Neuronal stem cell (in vitro differentiated cells): ENCODE results near the gene EPHA1.
"Not testable (repeated sequence)": the region's sequence is repeated elsewhere in the genome, so short reads cannot be mapped to it uniquely, and the experiment has no call there.

Experiments used
- DNase-seq: peaks from one replicate; pipeline ENCODE4 v3.0.0-alpha.2; 2013; ENCODE audit warnings: low spot score
- H2AFZ ChIP-seq: one replicate; pipeline ENCODE4 v1.6.1; 2013; ENCODE audit warnings: mild to moderate bottlenecking, low read length, inconsistent platforms
- H2AK5ac ChIP-seq: 2 replicates; pipeline ENCODE4 v1.6.1; 2013; ENCODE audit warnings: low read depth, mild to moderate bottlenecking, inconsistent platforms, low read length, moderate library complexity, mixed read lengths
- H2BK120ac ChIP-seq: 2 replicates; pipeline ENCODE4 v1.6.1; 2013; ENCODE audit warnings: low read depth, mild to moderate bottlenecking, inconsistent platforms, low read length, moderate library complexity, mixed read lengths
- H2BK12ac ChIP-seq: one replicate; pipeline ENCODE4 v1.6.1; 2013; ENCODE audit warnings: low read length, inconsistent platforms
- H2BK15ac ChIP-seq: 2 replicates; pipeline ENCODE4 v1.6.1; 2013; ENCODE audit warnings: mild to moderate bottlenecking, low read length, inconsistent platforms, mixed read lengths
- H2BK5ac ChIP-seq: one replicate; pipeline ENCODE4 v1.6.1; 2013; ENCODE audit warnings: inconsistent platforms, mild to moderate bottlenecking, low read length, moderate library complexity
- H3K14ac ChIP-seq: one replicate; pipeline ENCODE4 v1.6.1; 2013; ENCODE audit warnings: low read length, inconsistent platforms
- H3K18ac ChIP-seq: 2 replicates; pipeline ENCODE4 v1.6.1; 2013; ENCODE audit warnings: low read length, inconsistent platforms
- H3K23ac ChIP-seq: 2 replicates; pipeline ENCODE4 v1.6.1; 2013; ENCODE audit warnings: low read depth, mild to moderate bottlenecking, mixed read lengths, low read length, inconsistent platforms; ENCODE audit not compliant: poor library complexity
- H3K27ac ChIP-seq: replicated peaks from 3 replicates; pipeline ENCODE4 v1.5.1; 2013; ENCODE audit warnings: low read length, inconsistent platforms
- H3K27me3 ChIP-seq, 3 experiments: 2 replicates each; pipeline ENCODE4 v1.6.1; 2013; ENCODE audit warnings: low read length in 3 of 3, mild to moderate bottlenecking in 2 of 3, inconsistent platforms in 1 of 3, low read depth in 1 of 3, mixed read lengths in 1 of 3, moderate library complexity in 1 of 3; ENCODE audit not compliant: control insufficient read depth in 3 of 3, insufficient read depth in 3 of 3
- H3K36me3 ChIP-seq, 2 donors: replicated peaks in 1 of 2; 2 replicates each; pipeline ENCODE4 v1.6.1; 2013; ENCODE audit warnings: low read length in 2 of 2; ENCODE audit not compliant: control insufficient read depth in 2 of 2, insufficient read depth in 2 of 2
- H3K4ac ChIP-seq: 2 replicates; pipeline ENCODE4 v1.6.1; 2013; ENCODE audit warnings: inconsistent platforms, mild to moderate bottlenecking, low read length, moderate library complexity
- H3K4me1 ChIP-seq, 2 donors: 1 replicate in 1 of 2; 2 replicates in 1 of 2; pipeline ENCODE4 v1.6.1; 2013; ENCODE audit warnings: low read length in 2 of 2, low read depth in 1 of 2; ENCODE audit not compliant: control insufficient read depth in 2 of 2, insufficient read depth in 1 of 2
- H3K4me2 ChIP-seq: one replicate; pipeline ENCODE4 v1.6.1; 2013; ENCODE audit warnings: mild to moderate bottlenecking, low read length, inconsistent platforms; ENCODE audit not compliant: insufficient read depth, poor library complexity, severe bottlenecking
- H3K4me3 ChIP-seq, 2 donors: 2 replicates each; pipeline ENCODE4 v1.5.1; 2013; ENCODE audit warnings: low read length in 2 of 2, mild to moderate bottlenecking in 2 of 2, inconsistent platforms in 1 of 2, moderate library complexity in 1 of 2
- H3K79me1 ChIP-seq: one replicate; pipeline ENCODE4 v1.6.1; 2013; ENCODE audit warnings: low read depth, mild to moderate bottlenecking, inconsistent platforms, low read length, moderate library complexity
- H3K9ac ChIP-seq: one replicate; pipeline ENCODE4 v1.6.1; 2013; ENCODE audit warnings: mild to moderate bottlenecking, low read depth, low read length, inconsistent platforms; ENCODE audit not compliant: poor library complexity
- H3K9me3 ChIP-seq, 2 donors: replicated peaks in 1 of 2; 2 replicates each; pipeline versions ENCODE3 to v1.6.1; 2013; ENCODE audit warnings: low read length in 2 of 2, mild to moderate bottlenecking in 2 of 2, inconsistent platforms in 1 of 2, low read depth in 1 of 2, mixed read lengths in 1 of 2, moderate library complexity in 1 of 2; ENCODE audit not compliant: control insufficient read depth in 2 of 2, insufficient read depth in 1 of 2
- H4K8ac ChIP-seq: one replicate; pipeline ENCODE4 v1.6.1; 2013; ENCODE audit warnings: low read depth, mild to moderate bottlenecking, inconsistent platforms, low read length, moderate library complexity
- H4K91ac ChIP-seq: one replicate; pipeline ENCODE4 v1.6.1; 2013; ENCODE audit warnings: low read length, low read depth, mild to moderate bottlenecking, inconsistent platforms; ENCODE audit not compliant: poor library complexity
- WGBS, 2 donors: extraction: QIAGEN DNeasy Blood & Tissue Kit; methylation state at CpG; one replicate each; pipeline ENCODE4 v1.1.7; 2013; ENCODE audit warnings: missing lambda C conversion rate in 2 of 2, mixed read lengths in 1 of 2; ENCODE audit not compliant: insufficient read length in 2 of 2, insufficient replicate concordance in 1 of 2; ENCODE audit errors: extremely low coverage in 2 of 2; 5-methylcytosine and 5-hydroxymethylcytosine counted together

EPHA1 gene

GRCh38 chr7:143393267-143394041 is 15.2 kb downstream of the EPHA1 start:
- Histone ChIP-seq H3K4me2 (no peak overlapping the region), H4K91ac (no peak overlapping the region), H3K27me3 (no peaks in the 10 kb centered on the region), H3K23ac (peak overlapping the region; percentile 34), H3K18ac (no peak overlapping the region), H3K36me3 (peaks cover 36 to 49% of the 10 kb centered on the region in 2 donors), H2BK5ac (no peak overlapping the region), H3K4me1 (peaks cover 0 to 3% of the 10 kb centered on the region in 2 donors), H3K9ac (no peak overlapping the region), H2BK15ac (no peak overlapping the region), H2BK120ac (no peak overlapping the region), H3K27ac (no peak overlapping the region), H2BK12ac (no peak overlapping the region), H3K9me3 (no peaks in the 10 kb centered on the region), H2AFZ (no peak overlapping the region), H4K8ac (peak overlapping the region; percentile 72), H3K4ac (no peak overlapping the region), H3K14ac (no peak overlapping the region), H3K79me1 (peaks cover under 1% of the 10 kb centered on the region), H2AK5ac (no peak overlapping the region), H3K4me3 (peak overlapping the region in 1 of 2 donors; percentile 30)
- no CpG with 5 or more reads among the region's 14 CpGs for WGBS, 2 donors
- no peak for DNase-seq

- no peak overlapping the region for H2BK15ac ChIP-seq
- no peak overlapping the region for H2BK12ac ChIP-seq
- no peak overlapping the region for H3K9ac ChIP-seq
- H4K91ac ChIP-seq = no peak overlapping the region
- H2BK5ac ChIP-seq = no peak overlapping the region
- no peak overlapping the region for H3K4me3 ChIP-seq
- H3K4me2 ChIP-seq = no peak overlapping the region
- no peaks in the 10 kb centered on the region for H3K27me3 ChIP-seq
- no peak overlapping the region for H2BK120ac ChIP-seq
- no peak overlapping the region for H3K23ac ChIP-seq
- H3K9me3 ChIP-seq = no peaks in the 10 kb centered on the region
- H3K27ac ChIP-seq = no peak overlapping the region
- WGBS, 2 donors = no CpG with 5 or more reads among the region's 6 CpGs
- DNase-seq = no peak
- no peak overlapping the region for H2AK5ac ChIP-seq
- H3K14ac ChIP-seq = no peak overlapping the region
- H3K4me1 ChIP-seq = peaks cover 0 to 3% of the 10 kb centered on the region in 2 donors
- no peak overlapping the region for H3K18ac ChIP-seq
- H3K4ac ChIP-seq = no peak overlapping the region
- H3K79me1 ChIP-seq = peaks cover 2% of the 10 kb centered on the region
- H3K36me3 ChIP-seq = peaks cover 40 to 55% of the 10 kb centered on the region in 2 donors
- H4K8ac ChIP-seq = no peak overlapping the region
- no peak overlapping the region for H2AFZ ChIP-seq
These were observed 15.8 kb downstream of the EPHA1 start for GRCh38 chr7:143392875-143393266.

- H3K4me2 ChIP-seq, H2BK15ac ChIP-seq, H3K27ac ChIP-seq, H3K9me3 ChIP-seq, H3K23ac ChIP-seq, H2BK12ac ChIP-seq, H3K27me3 ChIP-seq, H3K79me1 ChIP-seq, H2AFZ ChIP-seq, H3K18ac ChIP-seq, H4K8ac ChIP-seq, H3K9ac ChIP-seq, H2BK5ac ChIP-seq, H3K4me3 ChIP-seq, H2AK5ac ChIP-seq, H3K4ac ChIP-seq, DNase-seq, H3K4me1 ChIP-seq, H2BK120ac ChIP-seq, H3K14ac ChIP-seq, H4K91ac ChIP-seq: not testable (repeated sequence)
- H3K36me3 ChIP-seq = peaks cover 43 to 60% of the 10 kb centered on the region in 2 donors
- no CpG with 5 or more reads among the region's 8 CpGs for WGBS, 2 donors
These were observed 16.2 kb downstream of the EPHA1 start for GRCh38 chr7:143392427-143392826.

- H3K9ac ChIP-seq = no peak overlapping the region
These were observed 16.9 kb downstream of the EPHA1 start for GRCh38 chr7:143391462-143392404.

More at GRCh38 chr7:143391462-143392404, 16.9 kb downstream of the EPHA1 start:
- Histone ChIP-seq H3K18ac (no peak overlapping the region), H4K91ac (no peak overlapping the region), H3K4ac (no peak overlapping the region), H3K27me3 (no peaks in the 10 kb centered on the region), H3K4me3 (no peak overlapping the region), H3K27ac (no peak overlapping the region), H2BK15ac (no peak overlapping the region), H2BK12ac (no peak overlapping the region), H3K4me2 (no peak overlapping the region), H3K9me3 (no peaks in the 10 kb centered on the region), H3K14ac (no peak overlapping the region), H3K79me1 (peaks cover 5% of the 10 kb centered on the region), H2BK5ac (no peak overlapping the region), H3K4me1 (peaks cover 2 to 3% of the 10 kb centered on the region in 2 donors), H4K8ac (no peak overlapping the region), H2AFZ (no peak overlapping the region), H2AK5ac (no peak overlapping the region), H3K36me3 (peaks cover 43 to 67% of the 10 kb centered on the region in 2 donors), H2BK120ac (no peak overlapping the region), H3K23ac (peak overlapping the region; percentile 34)
- no peak for DNase-seq
- WGBS, 2 donors = no CpG with 5 or more reads among the region's 24 CpGs
